Parathyroid adenoma (tissue), 2 donors: ENCODE results near the gene PTPRC.

Source experiments
- H2AFZ ChIP-seq: fragments of 300-600 bp; sonication (generic); one replicate; pipeline ENCODE4 v1.7.0; 2017; ENCODE audit warnings: antibody characterized with exemption, mild to moderate bottlenecking
- H3K27ac ChIP-seq: fragments of 300-600 bp; sonication (generic); one replicate; pipeline ENCODE4 v1.7.0; 2017
- H3K27me3 ChIP-seq: fragments of 300-600 bp; sonication (generic); one replicate; pipeline ENCODE4 v1.7.0; 2017; ENCODE audit warnings: low read length; ENCODE audit not compliant: control insufficient read depth, insufficient read depth
- H3K36me3 ChIP-seq: fragments of 300-600 bp; sonication (generic); one replicate; pipeline ENCODE4 v1.7.0; 2017; ENCODE audit warnings: low read length; ENCODE audit not compliant: control insufficient read depth, insufficient read depth
- H3K4me1 ChIP-seq: fragments of 300-600 bp; sonication (generic); one replicate; pipeline ENCODE4 v1.7.0; 2017; ENCODE audit warnings: control low read depth
- H3K4me2 ChIP-seq: fragments of 300-600 bp; sonication (generic); one replicate; pipeline ENCODE4 v1.7.0; 2017; ENCODE audit warnings: low read length
- H3K4me3 ChIP-seq: fragments of 300-600 bp; sonication (generic); one replicate; pipeline ENCODE4 v1.7.0; 2017; ENCODE audit warnings: low read depth, low read length
- H3K79me2 ChIP-seq: fragments of 300-600 bp; sonication (generic); one replicate; pipeline ENCODE4 v1.7.0; 2017; ENCODE audit warnings: control low read depth
- H3K9ac ChIP-seq: fragments of 300-600 bp; sonication (generic); one replicate; pipeline ENCODE4 v1.7.0; 2017; ENCODE audit warnings: mild to moderate bottlenecking
- H3K9me3 ChIP-seq: fragments of 300-600 bp; sonication (generic); one replicate; pipeline ENCODE4 v1.7.0; 2017; ENCODE audit warnings: low read length; ENCODE audit not compliant: control insufficient read depth
- CTCF ChIP-seq: fragments of 300-600 bp; sonication (generic); IDR thresholded peaks from one replicate; pipeline ENCODE4 v1.7.0; 2017; ENCODE audit warnings: antibody characterized with exemption, mild to moderate bottlenecking
- donor health status: primary hyperparathyroidism.

Gene PTPRC

GRCh38 chr1:198730952-198731351, 92.1 kb downstream of the PTPRC start:
- Histone ChIP-seq H3K4me3 (no peak overlapping the region), H3K4me2 (no peak overlapping the region), H3K27ac (no peak overlapping the region), H3K4me1 (no peaks in the 10 kb centered on the region), H2AFZ (no peak overlapping the region), H3K27me3 (no peaks in the 10 kb centered on the region), H3K36me3 (no peaks in the 10 kb centered on the region), H3K79me2 (no peaks in the 10 kb centered on the region), H3K9me3 (no peaks in the 10 kb centered on the region), H3K9ac (no peak overlapping the region)
- no peak for TF ChIP-seq CTCF

DNA sequence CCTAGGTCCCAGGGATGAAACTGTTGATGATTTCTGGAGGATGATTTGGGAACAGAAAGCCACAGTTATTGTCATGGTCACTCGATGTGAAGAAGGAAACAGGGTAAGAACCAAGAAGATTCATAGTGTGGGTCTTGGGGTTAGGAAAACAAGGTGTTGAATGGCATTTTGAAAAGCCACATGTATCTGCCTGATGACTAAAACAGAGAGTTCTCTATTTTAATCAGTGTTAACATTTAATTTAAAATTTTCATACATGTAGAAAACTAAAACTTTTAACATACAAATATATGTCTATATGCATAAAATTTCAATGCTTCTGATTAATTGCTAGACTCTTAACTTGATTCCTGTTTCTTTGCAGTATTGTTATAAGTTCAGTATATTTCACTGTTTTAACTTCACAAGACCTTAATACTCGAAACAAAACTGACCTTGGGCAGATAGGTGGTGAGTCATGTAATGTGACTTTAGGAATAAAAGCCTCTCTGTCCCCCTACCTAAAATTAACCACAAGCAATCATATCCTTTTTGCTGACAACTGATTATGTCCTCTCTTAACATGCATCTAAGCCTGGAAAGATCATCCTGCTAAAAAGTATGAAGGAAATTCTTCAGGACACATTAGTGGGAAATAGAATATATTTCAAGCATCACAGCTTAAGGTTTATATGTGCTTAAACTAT, 95.6 kb downstream of the PTPRC start:
- H3K27me3 ChIP-seq, result no peaks in the 10 kb centered on the region
- H3K4me3 ChIP-seq, result no peak overlapping the region
- H3K9ac ChIP-seq, result no peak overlapping the region
- no peaks in the 10 kb centered on the region for H3K4me1 ChIP-seq
- H3K9me3 ChIP-seq, result no peaks in the 10 kb centered on the region
- H3K27ac ChIP-seq, result no peak overlapping the region
- H3K4me2 ChIP-seq, result no peak overlapping the region
- no peak for TF ChIP-seq CTCF
- no peaks in the 10 kb centered on the region for H3K36me3 ChIP-seq
- no peak overlapping the region for H2AFZ ChIP-seq
- H3K79me2 ChIP-seq, result no peaks in the 10 kb centered on the region

- Histone ChIP-seq H3K27me3 (no peaks in the 10 kb centered on the region), H3K9me3 (no peaks in the 10 kb centered on the region), H2AFZ (no peak overlapping the region), H3K27ac (no peak overlapping the region), H3K4me1 (no peaks in the 10 kb centered on the region), H3K4me3 (no peak overlapping the region), H3K79me2 (no peaks in the 10 kb centered on the region), H3K36me3 (no peaks in the 10 kb centered on the region), H3K4me2 (no peak overlapping the region), H3K9ac (no peak overlapping the region)
- no peak for TF ChIP-seq CTCF
These were observed 102.9 kb downstream of the PTPRC start for GRCh38 chr1:198741744-198742143.

DNA sequence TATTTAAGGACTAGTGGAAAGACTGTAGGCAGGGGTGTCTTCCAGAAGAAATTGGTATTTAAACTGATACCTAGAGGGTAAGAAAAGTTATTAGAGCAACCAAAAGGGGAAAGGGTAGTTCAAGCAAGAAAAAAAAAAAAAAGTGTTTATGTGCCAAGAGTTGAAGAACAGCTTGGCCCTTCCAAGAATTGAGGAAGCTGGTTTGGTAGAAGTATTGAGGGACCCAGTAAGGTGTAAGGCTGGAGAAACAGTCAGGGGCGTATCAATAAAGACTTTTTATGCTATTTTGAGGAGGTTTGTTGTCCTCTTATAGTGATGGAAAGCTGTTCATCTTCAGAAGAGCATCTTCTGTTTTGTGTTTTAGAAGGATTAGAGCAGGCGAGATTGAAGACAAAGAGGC, 108.3 kb downstream of the PTPRC start:
- Histone ChIP-seq H3K36me3 (no peaks in the 10 kb centered on the region), H3K4me2 (no peak overlapping the region), H3K79me2 (no peaks in the 10 kb centered on the region), H3K4me3 (no peak overlapping the region), H3K9ac (no peak overlapping the region), H3K4me1 (no peaks in the 10 kb centered on the region), H3K27ac (no peak overlapping the region), H3K27me3 (no peaks in the 10 kb centered on the region), H3K9me3 (no peaks in the 10 kb centered on the region), H2AFZ (no peak overlapping the region)
- TF ChIP-seq CTCF, result no peak

DNA sequence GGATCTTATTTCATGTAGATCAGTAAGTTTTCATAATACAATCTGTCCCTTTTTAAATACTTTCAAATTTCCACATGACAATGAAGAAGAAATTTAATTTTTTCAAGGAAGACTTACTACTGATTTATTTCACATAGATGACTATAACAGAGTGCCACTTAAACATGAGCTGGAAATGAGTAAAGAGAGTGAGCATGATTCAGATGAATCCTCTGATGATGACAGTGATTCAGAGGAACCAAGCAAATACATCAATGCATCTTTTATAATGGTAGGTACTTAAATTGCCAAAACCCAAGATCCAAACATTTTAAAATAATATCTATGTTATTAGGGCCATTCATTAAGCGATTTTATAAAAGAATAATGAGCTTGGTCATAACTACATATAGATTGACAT, 110.4 kb downstream of the PTPRC start:
- Histone ChIP-seq H3K4me2 (no peak overlapping the region), H3K79me2 (no peaks in the 10 kb centered on the region), H3K27me3 (no peaks in the 10 kb centered on the region), H3K4me1 (no peaks in the 10 kb centered on the region), H3K36me3 (no peaks in the 10 kb centered on the region), H2AFZ (no peak overlapping the region), H3K27ac (no peak overlapping the region), H3K9ac (no peak overlapping the region), H3K4me3 (no peak overlapping the region), H3K9me3 (no peaks in the 10 kb centered on the region)
- TF ChIP-seq CTCF, result no peak
